ENCODE data around the gene RNF145.

Gene RNF145

DNA sequence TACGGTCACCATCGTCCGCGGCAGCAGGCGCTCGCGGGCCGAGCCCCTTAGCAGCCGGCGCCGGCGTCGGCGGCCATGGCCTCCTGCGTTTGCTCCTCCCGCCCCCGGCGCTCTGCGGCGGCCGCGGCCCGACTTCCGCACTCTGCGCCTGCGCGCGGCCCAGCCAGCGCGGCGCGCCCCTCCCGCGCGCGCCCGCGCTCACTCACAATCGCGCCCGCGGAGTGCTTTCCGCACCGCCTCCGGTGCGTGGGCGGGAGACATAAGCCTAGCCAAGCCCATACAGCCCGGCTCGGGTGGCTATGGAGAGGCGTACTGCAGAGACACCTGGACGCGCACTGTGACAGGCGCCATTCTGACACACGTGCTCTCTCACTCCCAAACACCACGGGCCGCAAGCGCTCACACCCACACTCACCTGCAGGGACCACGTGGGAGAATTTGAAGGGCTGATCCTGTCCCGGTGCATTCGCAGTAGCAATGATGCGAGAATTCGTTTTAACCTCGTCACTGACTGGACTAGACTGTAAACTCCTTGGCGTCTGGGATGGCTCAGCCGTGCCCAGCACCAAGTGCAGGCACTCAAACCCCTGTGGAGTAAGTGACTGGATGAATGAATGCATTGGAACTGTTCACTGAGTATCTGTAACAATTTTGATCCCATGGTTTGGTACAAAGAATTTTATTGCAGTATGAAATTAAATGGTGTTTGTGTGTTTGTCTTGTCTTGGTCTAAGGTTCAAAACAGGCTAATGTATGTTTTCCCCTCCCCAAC lies at the start of gene RNF145:
RNF145 (minus strand) TSS at position 116 of the 772 bp plus-strand sequence. CDS start 5,936 bp downstream, outside the sequence.
- H3K4me3 ChIP-seq (ENCODE audit: low read depth, low read length) = peak within 1 kb of the TSS; percentile 88
- no peak for TF ChIP-seq CTCF (conservative IDR thresholded peaks at IDR 0.05; ENCODE audit: low read depth, low read length)
- DNase-seq (ENCODE audit: low read depth) = peak; percentile 86

DNA sequence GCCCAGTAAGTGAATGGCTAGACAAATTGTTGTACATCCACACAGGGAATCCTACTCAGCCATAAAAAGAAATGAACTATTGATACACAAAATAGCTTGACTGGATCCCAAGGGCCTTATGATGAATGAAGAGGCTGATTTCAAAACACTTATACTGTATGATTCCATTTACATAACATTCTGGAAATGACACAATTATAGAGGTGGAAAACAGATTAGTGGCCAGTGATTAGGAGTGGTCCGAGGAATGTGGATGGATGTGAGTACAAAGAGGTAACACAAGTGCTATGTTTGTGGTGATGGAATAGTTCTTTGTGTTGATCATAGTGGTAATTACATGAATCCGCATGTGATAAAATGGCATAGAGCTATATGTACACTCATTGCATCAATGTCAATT lies 49.0 kb upstream of the RNF145 start:
- no peak for TF ChIP-seq CTCF (conservative IDR thresholded peaks at IDR 0.05; ENCODE audit: low read depth, low read length)
- DNase-seq (ENCODE audit: low read depth) = no peak
- no peak overlapping the region for H3K4me3 ChIP-seq (ENCODE audit: low read depth, low read length)

GRCh38 chr5:159257629-159258283 lies 48.4 kb upstream of the RNF145 start:
- H3K4me3 ChIP-seq (ENCODE audit: low read depth, low read length) = no peak overlapping the region
- no peak for DNase-seq (ENCODE audit: low read depth)
- no peak for TF ChIP-seq CTCF (conservative IDR thresholded peaks at IDR 0.05; ENCODE audit: low read depth, low read length)

DNA sequence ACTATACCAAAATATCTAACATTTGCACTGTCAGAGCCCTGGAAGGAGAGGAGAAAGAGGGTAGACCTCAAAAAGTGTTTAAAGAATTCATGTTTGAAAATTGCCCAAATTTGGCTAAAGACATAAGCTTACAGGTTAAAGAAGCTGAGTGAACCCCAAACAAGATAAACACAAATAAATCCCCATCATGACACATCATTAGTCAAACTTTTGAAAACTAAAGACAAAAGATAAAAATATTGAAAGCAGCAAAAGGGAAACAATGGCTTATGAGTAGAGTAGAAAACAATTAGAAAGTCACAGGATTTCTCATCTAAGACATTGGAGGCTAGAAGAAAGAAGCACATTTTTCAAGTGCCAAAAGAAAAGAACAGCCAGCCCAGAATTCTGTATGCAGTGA lies 47.7 kb upstream of the RNF145 start:
- no peak for DNase-seq (ENCODE audit: low read depth)

GRCh38 chr5:159252195-159252594 lies 42.8 kb upstream of the RNF145 start:
- no peak for DNase-seq (ENCODE audit: low read depth)
- H3K4me3 ChIP-seq (ENCODE audit: low read depth, low read length) = no peak overlapping the region
- TF ChIP-seq CTCF (conservative IDR thresholded peaks at IDR 0.05; ENCODE audit: low read depth, low read length) = no peak

More for the DNA sequence above, 47.7 kb upstream of the RNF145 start:
- no peak overlapping the region for H3K4me3 ChIP-seq (ENCODE audit: low read depth, low read length)
- no peak for TF ChIP-seq CTCF (conservative IDR thresholded peaks at IDR 0.05; ENCODE audit: low read depth, low read length)

DNA sequence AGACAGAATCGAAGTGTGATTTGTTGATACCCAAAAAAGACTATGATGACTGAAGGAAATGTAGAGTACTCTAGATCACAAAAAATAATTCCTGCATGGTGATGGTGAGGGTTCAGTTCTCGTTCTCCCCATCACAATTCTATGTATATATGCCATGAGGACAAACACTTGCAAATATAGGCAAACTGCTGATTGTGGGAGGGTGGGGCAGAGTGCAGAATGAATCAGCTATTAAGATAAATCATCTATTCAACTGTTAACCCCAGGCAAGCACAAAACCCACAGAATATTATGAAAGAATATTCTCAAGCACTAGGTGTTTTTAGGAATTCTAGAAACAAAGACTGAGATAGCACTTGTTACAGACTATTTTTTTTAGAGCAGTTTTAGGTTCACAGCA lies 39.8 kb upstream of the RNF145 start:
- TF ChIP-seq CTCF (conservative IDR thresholded peaks at IDR 0.05; ENCODE audit: low read depth, low read length) = no peak
- H3K4me3 ChIP-seq (ENCODE audit: low read depth, low read length) = no peak overlapping the region
- no peak for DNase-seq (ENCODE audit: low read depth)

Measured in choroid plexus epithelial cell (primary cell).